Heart left ventricle (tissue), 13 donors: Measurements from ENCODE around the gene MYL2.

Experiments used
- POLR2A ChIP-seq, 2 donors: fragments of 450-650 bp; IDR thresholded peaks; one replicate each; pipeline ENCODE4 v1.6.1; 2017; ENCODE audit warnings: antibody characterized with exemption in 2 of 2, mild to moderate bottlenecking in 2 of 2, moderate library complexity in 2 of 2
- TF ChIP-seq, protein P1 (sequence below), 12 donors: fragments of 200-600 bp; sonication (generic) in 4 of 12; IDR thresholded peaks; one replicate each; pipeline versions ENCODE4 v1.5.0 to v1.8.0; 2018 to 2022; ENCODE audit warnings: antibody characterized with exemption in 12 of 12, mild to moderate bottlenecking in 5 of 12
- donor health status: ischemic (EF 13 %, LVEDD 7.1; RV severe dilation, severe dysfunction).
- donor health status: DM: no; HTN: yes; CAD: no.
- donor health status: DM: no; HTN: no; CAD: no.
- donor health status: ischemic (EF 25% LVEDD 6.9; RV normal size, moderate dysfunction).
- donor health status: ischemic (EF 25% LVEDD 5.7; RV mildly dilated, moderate dysfunction).
- donor health status: ischemic (EF 35%, LVEDD 5.7; RV mildly dilated, moderate dysfunction).
- donor health status: nonischemic (EF 11% LVEDD 7.7; RV severe dilation, severe dysfunction).
- donor health status: DM: yes; HTN: yes; CAD: no.
- donor health status: PGD.
- donor health status: ischemic (EF 29% LVEDD 5.4; RV normal size, mild dysfunction).
- donor health status: nonischemic (EF 23%, LVEDD 6.1; RV moderate dilation, normal function).

- no peak for TF ChIP-seq POLR2A (IDR thresholded peaks at IDR 0.05)
- TF ChIP-seq, protein P1, sequence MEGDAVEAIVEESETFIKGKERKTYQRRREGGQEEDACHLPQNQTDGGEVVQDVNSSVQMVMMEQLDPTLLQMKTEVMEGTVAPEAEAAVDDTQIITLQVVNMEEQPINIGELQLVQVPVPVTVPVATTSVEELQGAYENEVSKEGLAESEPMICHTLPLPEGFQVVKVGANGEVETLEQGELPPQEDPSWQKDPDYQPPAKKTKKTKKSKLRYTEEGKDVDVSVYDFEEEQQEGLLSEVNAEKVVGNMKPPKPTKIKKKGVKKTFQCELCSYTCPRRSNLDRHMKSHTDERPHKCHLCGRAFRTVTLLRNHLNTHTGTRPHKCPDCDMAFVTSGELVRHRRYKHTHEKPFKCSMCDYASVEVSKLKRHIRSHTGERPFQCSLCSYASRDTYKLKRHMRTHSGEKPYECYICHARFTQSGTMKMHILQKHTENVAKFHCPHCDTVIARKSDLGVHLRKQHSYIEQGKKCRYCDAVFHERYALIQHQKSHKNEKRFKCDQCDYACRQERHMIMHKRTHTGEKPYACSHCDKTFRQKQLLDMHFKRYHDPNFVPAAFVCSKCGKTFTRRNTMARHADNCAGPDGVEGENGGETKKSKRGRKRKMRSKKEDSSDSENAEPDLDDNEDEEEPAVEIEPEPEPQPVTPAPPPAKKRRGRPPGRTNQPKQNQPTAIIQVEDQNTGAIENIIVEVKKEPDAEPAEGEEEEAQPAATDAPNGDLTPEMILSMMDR (IDR thresholded peaks at IDR 0.05): no peak
These were observed 7.0 kb downstream of the MYL2 start for GRCh38 chr12:110913119-110914056.
